BLaER1 (cell line): ENCODE data around the gene KIAA0825.

ENCODE experiments used
- H3K27ac ChIP-seq: shearing (Covaris generic); formaldehyde crosslinking; 2 replicates; pipeline ENCODE4 v1.8.1; 2022
- H3K27me3 ChIP-seq: shearing (Covaris generic); formaldehyde crosslinking; 2 replicates; pipeline ENCODE4 v1.8.1; 2022
- H3K36me3 ChIP-seq: shearing (Covaris generic); formaldehyde crosslinking; 2 replicates; pipeline ENCODE4 v1.8.1; 2022
- H3K4me1 ChIP-seq: shearing (Covaris generic); formaldehyde crosslinking; 2 replicates; pipeline ENCODE4 v1.8.1; 2022
- H3K4me2 ChIP-seq: shearing (Covaris generic); formaldehyde crosslinking; 2 replicates; pipeline ENCODE4 v1.8.1; 2022
- H3K4me3 ChIP-seq: shearing (Covaris generic); formaldehyde crosslinking; 2 replicates; pipeline ENCODE4 v1.8.1; 2022
- H3K9ac ChIP-seq: shearing (Covaris generic); formaldehyde crosslinking; 2 replicates; pipeline ENCODE4 v1.8.1; 2022
- H3K9me3 ChIP-seq: shearing (Covaris generic); formaldehyde crosslinking; 2 replicates; pipeline ENCODE4 v1.8.1; 2022
- H4K20me1 ChIP-seq: shearing (Covaris generic); formaldehyde crosslinking; 2 replicates; pipeline ENCODE4 v1.8.1; 2022
- Cebpa-rat ChIP-seq: shearing (Covaris generic); IDR thresholded peaks from 2 replicates; pipeline ENCODE4 v1.8.1; 2022

The KIAA0825 gene

DNA sequence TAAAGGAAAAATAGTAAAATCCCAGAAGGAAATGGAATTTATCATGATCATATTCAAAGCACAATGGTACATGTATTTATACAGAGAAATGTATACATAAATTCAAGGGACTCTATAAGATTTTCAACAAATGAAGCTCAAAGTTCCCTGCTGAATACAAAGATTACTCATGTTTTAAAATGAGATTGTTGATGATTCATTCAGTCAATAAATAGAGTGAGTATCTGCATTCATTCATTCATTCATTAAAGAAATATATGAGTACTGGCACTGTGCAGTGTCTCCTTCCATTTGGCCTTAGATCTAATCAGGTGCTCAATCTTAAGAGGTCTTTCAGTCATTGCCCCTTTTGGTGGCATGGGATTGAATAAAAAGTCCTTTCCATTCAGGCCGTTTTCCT lies 310.0 kb downstream of the KIAA0825 start:
- Histone ChIP-seq H3K27ac (no peak overlapping the region), H3K4me1 (no peaks in the 10 kb centered on the region), H3K27me3 (no peaks in the 10 kb centered on the region), H3K9ac (no peak overlapping the region), H4K20me1 (no peaks in the 10 kb centered on the region), H3K9me3 (no peaks in the 10 kb centered on the region), H3K4me2 (no peak overlapping the region), H3K36me3 (no peaks in the 10 kb centered on the region), H3K4me3 (no peak overlapping the region)
- TF ChIP-seq Cebpa-rat: no peak

DNA sequence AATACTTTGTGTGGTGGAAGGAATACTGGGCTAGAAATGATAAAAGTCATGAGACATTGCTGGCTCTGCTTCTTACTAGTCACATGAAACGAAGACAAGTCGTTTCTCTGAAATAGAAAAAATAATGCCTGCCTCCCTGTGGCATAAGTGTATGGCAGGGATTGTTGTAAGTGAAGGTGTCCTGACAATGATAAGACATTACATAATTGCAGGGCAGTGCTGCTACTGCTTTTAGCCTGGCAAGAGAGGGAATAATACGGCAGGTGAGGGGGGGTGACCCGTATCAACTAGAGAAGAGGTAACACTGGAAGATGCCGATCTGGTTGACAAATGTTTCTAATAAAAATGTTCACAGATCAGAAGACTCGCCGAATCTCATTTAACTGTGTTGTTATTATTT lies 314.3 kb downstream of the KIAA0825 start:
- Histone ChIP-seq H3K27ac (no peak overlapping the region), H3K4me3 (no peak overlapping the region), H4K20me1 (no peaks in the 10 kb centered on the region), H3K4me2 (no peak overlapping the region), H3K27me3 (no peaks in the 10 kb centered on the region), H3K9me3 (no peaks in the 10 kb centered on the region), H3K4me1 (no peaks in the 10 kb centered on the region), H3K36me3 (no peaks in the 10 kb centered on the region), H3K9ac (no peak overlapping the region)
- no peak for TF ChIP-seq Cebpa-rat

GRCh38 chr5:94288937-94289336 lies 329.5 kb downstream of the KIAA0825 start:
- Histone ChIP-seq H3K9ac (no peak overlapping the region), H3K4me3 (no peak overlapping the region), H3K27me3 (no peaks in the 10 kb centered on the region), H3K9me3 (no peaks in the 10 kb centered on the region), H3K36me3 (no peaks in the 10 kb centered on the region), H3K27ac (no peak overlapping the region), H4K20me1 (no peaks in the 10 kb centered on the region), H3K4me2 (no peak overlapping the region), H3K4me1 (no peaks in the 10 kb centered on the region)
- TF ChIP-seq Cebpa-rat: no peak

- no peak for TF ChIP-seq Cebpa-rat
- no peaks in the 10 kb centered on the region for H3K9me3 ChIP-seq
- H3K9ac ChIP-seq: no peak overlapping the region
- no peaks in the 10 kb centered on the region for H3K27me3 ChIP-seq
- H3K4me3 ChIP-seq: no peak overlapping the region
- no peaks in the 10 kb centered on the region for H3K4me1 ChIP-seq
- no peak overlapping the region for H3K4me2 ChIP-seq
- H4K20me1 ChIP-seq: no peaks in the 10 kb centered on the region
- H3K27ac ChIP-seq: no peak overlapping the region
- H3K36me3 ChIP-seq: no peaks in the 10 kb centered on the region
Observed at GRCh38 chr5:94285984-94286383, 332.4 kb downstream of the KIAA0825 start.

DNA sequence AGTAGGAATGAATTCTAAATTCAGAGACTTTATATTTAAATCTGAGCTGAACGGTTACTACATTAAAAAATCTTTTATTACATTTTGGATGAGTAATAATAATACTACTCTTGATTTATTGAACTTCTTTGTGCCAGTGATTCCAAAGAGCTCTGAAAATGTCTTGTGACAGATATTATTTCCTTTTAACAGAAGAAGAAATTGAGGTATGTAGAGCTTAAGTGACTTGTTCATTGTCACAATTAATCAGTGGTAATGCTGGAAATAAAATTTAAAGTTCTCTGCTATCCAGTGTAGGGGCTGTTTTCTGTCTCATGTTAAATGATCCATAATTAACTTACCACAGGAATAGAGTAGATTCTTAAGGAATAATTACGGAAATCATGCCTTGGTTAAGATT lies 335.3 kb downstream of the KIAA0825 start:
- no peak overlapping the region for H3K4me2 ChIP-seq
- no peak overlapping the region for H3K4me3 ChIP-seq
- no peak overlapping the region for H3K9ac ChIP-seq
- TF ChIP-seq Cebpa-rat: no peak
- no peaks in the 10 kb centered on the region for H3K4me1 ChIP-seq
- H4K20me1 ChIP-seq: no peaks in the 10 kb centered on the region
- H3K36me3 ChIP-seq: no peaks in the 10 kb centered on the region
- no peak overlapping the region for H3K27ac ChIP-seq
- H3K9me3 ChIP-seq: no peaks in the 10 kb centered on the region
- H3K27me3 ChIP-seq: no peaks in the 10 kb centered on the region

DNA sequence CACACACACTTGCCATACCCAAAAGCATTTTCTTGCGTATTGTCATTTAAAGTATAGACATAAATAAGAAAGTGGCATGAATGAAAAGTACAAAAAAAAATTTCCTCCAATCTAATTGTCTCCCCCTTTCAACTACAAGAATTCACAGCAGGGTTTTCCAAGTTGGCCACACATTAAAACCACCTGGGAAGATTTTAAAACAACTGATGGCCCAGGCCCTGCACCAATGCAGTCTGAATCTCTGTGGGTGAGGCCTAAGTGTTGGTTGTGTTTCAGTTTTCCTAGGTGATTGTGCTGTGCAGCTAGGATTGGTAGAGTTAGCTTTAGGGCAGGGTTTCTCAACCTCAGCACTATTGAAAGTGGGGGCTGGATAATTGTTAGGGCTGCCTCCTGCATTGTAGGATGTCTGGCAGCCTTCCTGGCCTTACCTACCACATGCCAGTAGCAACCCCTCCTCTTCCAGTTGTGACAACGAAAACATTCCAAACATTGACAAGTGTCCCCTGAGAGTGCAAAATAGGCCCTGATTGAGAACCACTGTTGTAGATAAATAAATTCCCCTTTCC lies 337.1 kb downstream of the KIAA0825 start:
- Histone ChIP-seq H3K36me3 (no peaks in the 10 kb centered on the region), H3K4me3 (no peak overlapping the region), H3K4me1 (no peaks in the 10 kb centered on the region), H3K27me3 (no peaks in the 10 kb centered on the region), H3K9ac (no peak overlapping the region), H3K27ac (no peak overlapping the region), H3K9me3 (no peaks in the 10 kb centered on the region), H4K20me1 (no peaks in the 10 kb centered on the region), H3K4me2 (no peak overlapping the region)
- no peak for TF ChIP-seq Cebpa-rat

GRCh38 chr5:94276751-94277150 lies 341.7 kb downstream of the KIAA0825 start:
- TF ChIP-seq Cebpa-rat: no peak
- no peaks in the 10 kb centered on the region for H3K4me1 ChIP-seq
- H3K9me3 ChIP-seq: no peaks in the 10 kb centered on the region
- no peak overlapping the region for H3K4me2 ChIP-seq
- H3K27ac ChIP-seq: no peak overlapping the region
- no peaks in the 10 kb centered on the region for H3K27me3 ChIP-seq
- H3K9ac ChIP-seq: no peak overlapping the region
- no peaks in the 10 kb centered on the region for H4K20me1 ChIP-seq
- H3K36me3 ChIP-seq: no peaks in the 10 kb centered on the region
- no peak overlapping the region for H3K4me3 ChIP-seq

DNA sequence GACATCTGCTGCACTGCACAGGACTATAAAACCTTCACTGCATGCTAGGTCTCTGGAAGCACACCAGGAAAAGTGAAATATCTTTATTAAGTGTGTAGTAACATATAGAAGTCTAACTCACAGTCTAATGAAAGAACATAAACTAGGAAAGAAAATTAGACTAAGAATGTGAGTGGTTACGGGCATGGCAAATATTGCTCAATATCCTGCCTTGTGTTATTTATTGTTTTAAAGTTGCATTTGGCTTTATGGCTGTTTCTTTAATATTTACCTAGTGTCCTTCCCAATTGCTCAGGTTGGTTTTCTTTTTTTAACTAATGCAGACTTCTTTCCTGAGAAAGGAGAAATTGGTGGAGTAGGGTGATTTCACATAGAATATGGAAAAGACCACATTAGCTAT lies 342.4 kb downstream of the KIAA0825 start:
- Histone ChIP-seq H3K4me1 (no peaks in the 10 kb centered on the region), H3K9me3 (no peaks in the 10 kb centered on the region), H4K20me1 (no peaks in the 10 kb centered on the region), H3K4me3 (no peak overlapping the region), H3K36me3 (no peaks in the 10 kb centered on the region), H3K9ac (no peak overlapping the region), H3K27me3 (no peaks in the 10 kb centered on the region), H3K27ac (no peak overlapping the region), H3K4me2 (no peak overlapping the region)
- no peak for TF ChIP-seq Cebpa-rat

- Histone ChIP-seq H3K4me3 (no peak overlapping the region), H4K20me1 (no peaks in the 10 kb centered on the region), H3K27ac (no peak overlapping the region), H3K4me1 (no peaks in the 10 kb centered on the region), H3K9me3 (no peaks in the 10 kb centered on the region), H3K36me3 (no peaks in the 10 kb centered on the region), H3K9ac (no peak overlapping the region), H3K27me3 (no peaks in the 10 kb centered on the region), H3K4me2 (no peak overlapping the region)
- TF ChIP-seq Cebpa-rat: no peak
Observed at GRCh38 chr5:94274707-94275106, 343.7 kb downstream of the KIAA0825 start.

- Histone ChIP-seq H3K4me1 (peaks cover 6% of the 10 kb centered on the region; the same call in 1 of the 2 replicates), H3K27ac (no peak overlapping the region), H3K9me3 (no peaks in the 10 kb centered on the region), H3K9ac (no peak overlapping the region), H4K20me1 (no peaks in the 10 kb centered on the region), H3K27me3 (no peaks in the 10 kb centered on the region), H3K4me3 (no peak overlapping the region), H3K4me2 (no peak overlapping the region), H3K36me3 (no peaks in the 10 kb centered on the region)
- no peak for TF ChIP-seq Cebpa-rat
Observed at GRCh38 chr5:94268226-94268625, 350.2 kb downstream of the KIAA0825 start.

GRCh38 chr5:94267350-94267899 lies 351.0 kb downstream of the KIAA0825 start:
- H4K20me1 ChIP-seq: no peaks in the 10 kb centered on the region
- H3K9me3 ChIP-seq: no peaks in the 10 kb centered on the region
- no peak overlapping the region for H3K27ac ChIP-seq
- peaks cover 6% of the 10 kb centered on the region; the same call in 1 of the 2 replicates for H3K4me1 ChIP-seq
- H3K9ac ChIP-seq: no peak overlapping the region
- H3K36me3 ChIP-seq: no peaks in the 10 kb centered on the region
- no peak overlapping the region for H3K4me2 ChIP-seq
- TF ChIP-seq Cebpa-rat: no peak
- no peaks in the 10 kb centered on the region for H3K27me3 ChIP-seq
- no peak overlapping the region for H3K4me3 ChIP-seq
